ENCODE results near the gene SORT1.

The SORT1 gene

GRCh38 chr1:109264379-109264755, 133.4 kb downstream of the SORT1 start:
- no peak for DNase-seq
- no peaks in the 10 kb centered on the region for H3K27me3 ChIP-seq (replicated peaks; ENCODE audit: control insufficient read depth, insufficient read depth, low read length, poor library complexity, severe bottlenecking)
- H3K36me3 ChIP-seq (ENCODE audit: control insufficient read depth, insufficient read depth, low read length): no peaks in the 10 kb centered on the region
- peaks cover 3% of the 10 kb centered on the region for H3K4me1 ChIP-seq (ENCODE audit: control insufficient read depth, insufficient read depth, low read length, poor library complexity, severe bottlenecking)
- no peak overlapping the region for H3K27ac ChIP-seq (ENCODE audit: insufficient read depth, low read length, poor library complexity, severe bottlenecking)
- no peaks in the 10 kb centered on the region for H3K9me3 ChIP-seq (ENCODE audit: control insufficient read depth, low read length)
- H3K4me3 ChIP-seq (ENCODE audit: insufficient read depth, low read depth, low read length, poor library complexity, severe bottlenecking): no peak overlapping the region

GRCh38 chr1:109263597-109264378, 133.9 kb downstream of the SORT1 start:
- no peak overlapping the region for H3K4me3 ChIP-seq (ENCODE audit: insufficient read depth, low read depth, low read length, poor library complexity, severe bottlenecking)
- no peaks in the 10 kb centered on the region for H3K36me3 ChIP-seq (ENCODE audit: control insufficient read depth, insufficient read depth, low read length)
- H3K4me1 ChIP-seq (ENCODE audit: control insufficient read depth, insufficient read depth, low read length, poor library complexity, severe bottlenecking): peaks cover 3% of the 10 kb centered on the region
- no peaks in the 10 kb centered on the region for H3K9me3 ChIP-seq (ENCODE audit: control insufficient read depth, low read length)
- no peaks in the 10 kb centered on the region for H3K27me3 ChIP-seq (replicated peaks; ENCODE audit: control insufficient read depth, insufficient read depth, low read length, poor library complexity, severe bottlenecking)
- peak; percentile 41 to 64 (median 53) for DNase-seq
- no peak overlapping the region for H3K27ac ChIP-seq (ENCODE audit: insufficient read depth, low read length, poor library complexity, severe bottlenecking)

- no peak for DNase-seq
- no peak overlapping the region for H3K4me3 ChIP-seq (ENCODE audit: insufficient read depth, low read depth, low read length, poor library complexity, severe bottlenecking)
- no peak overlapping the region for H3K27ac ChIP-seq (ENCODE audit: insufficient read depth, low read length, poor library complexity, severe bottlenecking)
- peaks cover 3% of the 10 kb centered on the region for H3K4me1 ChIP-seq (ENCODE audit: control insufficient read depth, insufficient read depth, low read length, poor library complexity, severe bottlenecking)
- no peaks in the 10 kb centered on the region for H3K9me3 ChIP-seq (ENCODE audit: control insufficient read depth, low read length)
- H3K36me3 ChIP-seq (ENCODE audit: control insufficient read depth, insufficient read depth, low read length): no peaks in the 10 kb centered on the region
- no peaks in the 10 kb centered on the region for H3K27me3 ChIP-seq (replicated peaks; ENCODE audit: control insufficient read depth, insufficient read depth, low read length, poor library complexity, severe bottlenecking)
These were observed 134.5 kb downstream of the SORT1 start for GRCh38 chr1:109263234-109263596.

- H3K27me3 ChIP-seq (replicated peaks; ENCODE audit: control insufficient read depth, insufficient read depth, low read length, poor library complexity, severe bottlenecking): no peaks in the 10 kb centered on the region
- no peak overlapping the region for H3K4me3 ChIP-seq (ENCODE audit: insufficient read depth, low read depth, low read length, poor library complexity, severe bottlenecking)
- no peak for DNase-seq
- H3K4me1 ChIP-seq (ENCODE audit: control insufficient read depth, insufficient read depth, low read length, poor library complexity, severe bottlenecking): peaks cover 3% of the 10 kb centered on the region
- H3K27ac ChIP-seq (ENCODE audit: insufficient read depth, low read length, poor library complexity, severe bottlenecking): no peak overlapping the region
- H3K36me3 ChIP-seq (ENCODE audit: control insufficient read depth, insufficient read depth, low read length): no peaks in the 10 kb centered on the region
- H3K9me3 ChIP-seq (ENCODE audit: control insufficient read depth, low read length): no peaks in the 10 kb centered on the region
These were observed 135.3 kb downstream of the SORT1 start for GRCh38 chr1:109262231-109263055.

GRCh38 chr1:109261578-109261977, 136.1 kb downstream of the SORT1 start:
- Histone ChIP-seq H3K36me3 (ENCODE audit: control insufficient read depth, insufficient read depth, low read length) (no peaks in the 10 kb centered on the region), H3K4me3 (ENCODE audit: insufficient read depth, low read depth, low read length, poor library complexity, severe bottlenecking) (no peak overlapping the region), H3K4me1 (ENCODE audit: control insufficient read depth, insufficient read depth, low read length, poor library complexity, severe bottlenecking) (peaks cover 3% of the 10 kb centered on the region), H3K27me3 (replicated peaks; ENCODE audit: control insufficient read depth, insufficient read depth, low read length, poor library complexity, severe bottlenecking) (no peaks in the 10 kb centered on the region), H3K27ac (ENCODE audit: insufficient read depth, low read length, poor library complexity, severe bottlenecking) (no peak overlapping the region), H3K9me3 (ENCODE audit: control insufficient read depth, low read length) (no peaks in the 10 kb centered on the region)
- DNase-seq: no peak

- Histone ChIP-seq H3K27me3 (replicated peaks; ENCODE audit: control insufficient read depth, insufficient read depth, low read length, poor library complexity, severe bottlenecking) (no peaks in the 10 kb centered on the region), H3K4me1 (ENCODE audit: control insufficient read depth, insufficient read depth, low read length, poor library complexity, severe bottlenecking) (peaks cover 3% of the 10 kb centered on the region), H3K36me3 (ENCODE audit: control insufficient read depth, insufficient read depth, low read length) (no peaks in the 10 kb centered on the region), H3K27ac (ENCODE audit: insufficient read depth, low read length, poor library complexity, severe bottlenecking) (no peak overlapping the region), H3K9me3 (ENCODE audit: control insufficient read depth, low read length) (no peaks in the 10 kb centered on the region), H3K4me3 (ENCODE audit: insufficient read depth, low read depth, low read length, poor library complexity, severe bottlenecking) (no peak overlapping the region)
- DNase-seq: no peak
These were observed 136.7 kb downstream of the SORT1 start for GRCh38 chr1:109261006-109261405.

GRCh38 chr1:109259674-109260557, 137.8 kb downstream of the SORT1 start:
- H3K27ac ChIP-seq (ENCODE audit: insufficient read depth, low read length, poor library complexity, severe bottlenecking): no peak overlapping the region
- no peaks in the 10 kb centered on the region for H3K27me3 ChIP-seq (replicated peaks; ENCODE audit: control insufficient read depth, insufficient read depth, low read length, poor library complexity, severe bottlenecking)
- H3K4me1 ChIP-seq (ENCODE audit: control insufficient read depth, insufficient read depth, low read length, poor library complexity, severe bottlenecking): peaks cover 3% of the 10 kb centered on the region
- no peaks in the 10 kb centered on the region for H3K9me3 ChIP-seq (ENCODE audit: control insufficient read depth, low read length)
- DNase-seq: no peak
- H3K4me3 ChIP-seq (ENCODE audit: insufficient read depth, low read depth, low read length, poor library complexity, severe bottlenecking): no peak overlapping the region
- H3K36me3 ChIP-seq (ENCODE audit: control insufficient read depth, insufficient read depth, low read length): no peaks in the 10 kb centered on the region
